Smooth muscle cell (in vitro differentiated cells): Measurements from ENCODE around the gene SH2D2A. TPM values are rescaled to one million over a fixed set of nuclear protein-coding genes. Genes with fewer than 3 reads are reported as not detected.
A peak's percentile ranks its signal among the peaks of the same experiment; 100 is the strongest.

Experiments used
- DNase-seq: peaks from one replicate; lab custom pipeline; 2025; ENCODE audit not compliant: unreplicated experiment; lab: John Stamatoyannopoulos, UW
- H2AFZ ChIP-seq: fragments of 200-600 bp; sonication (generic); 2 replicates; pipeline ENCODE4 v1.6.0; 2016; ENCODE audit warnings: antibody characterized with exemption, low read depth, mild to moderate bottlenecking
- H3F3A ChIP-seq: fragments of 200-600 bp; sonication (generic); 2 replicates; pipeline ENCODE4 v1.6.0; 2017; ENCODE audit warnings: antibody characterized with exemption, low read depth
- H3K27ac ChIP-seq: fragments of 200-600 bp; sonication (generic); 2 replicates; pipeline ENCODE4 v1.5.1; 2016; ENCODE audit warnings: low read depth, mild to moderate bottlenecking
- H3K27me3 ChIP-seq: fragments of 200-600 bp; sonication (generic); 2 replicates; pipeline ENCODE4 v1.6.1; 2016; ENCODE audit warnings: low read depth, mild to moderate bottlenecking
- H3K36me3 ChIP-seq: fragments of 200-600 bp; sonication (generic); 2 replicates; pipeline ENCODE4 v1.5.1; 2016; ENCODE audit warnings: low read depth
- H3K4me1 ChIP-seq: fragments of 200-600 bp; sonication (generic); 2 replicates; pipeline ENCODE4 v1.5.1; 2016; ENCODE audit warnings: low read depth
- H3K4me2 ChIP-seq: fragments of 200-600 bp; sonication (generic); 2 replicates; pipeline ENCODE4 v1.6.0; 2016; ENCODE audit warnings: mild to moderate bottlenecking
- H3K4me3 ChIP-seq: fragments of 200-600 bp; sonication (generic); 2 replicates; pipeline ENCODE4 v1.5.1; 2016; ENCODE audit warnings: mild to moderate bottlenecking
- H3K79me2 ChIP-seq: fragments of 200-600 bp; sonication (generic); 2 replicates; pipeline ENCODE4 v1.6.0; 2016; ENCODE audit warnings: low read depth, mild to moderate bottlenecking
- H3K9ac ChIP-seq: fragments of 200-600 bp; sonication (generic); 2 replicates; pipeline ENCODE4 v1.6.0; 2016; ENCODE audit warnings: low read depth
- H3K9me3 ChIP-seq: fragments of 200-600 bp; sonication (generic); replicated peaks from 2 replicates; pipeline ENCODE4 v1.5.1; 2016; ENCODE audit warnings: low read depth
- H4K20me1 ChIP-seq: fragments of 200-600 bp; sonication (generic); 2 replicates; pipeline ENCODE4 v1.6.0; 2016; ENCODE audit warnings: low read depth
- WGBS: methylation state at CpG from one replicate; pipeline ENCODE4 v1.1.7; 2016; ENCODE audit warnings: low lambda C conversion rate; 5-methylcytosine and 5-hydroxymethylcytosine counted together
- polyA plus RNA-seq: library from polyadenylated mRNA; unstranded; fragments of >200 nt; fragmentation: Nextera tagmentation; extraction: Ambion mirVana; gene quantifications from 2 replicates; pipeline ENCODE4 v1.2.1, GENCODE V29; 2016
- total RNA-seq: library from RNA; depleted of rRNA; stranded (reverse); fragments of >200 nt; gene quantifications from 2 replicates; pipeline ENCODE4 v1.2.3, GENCODE V29; 2014
- TF ChIP-seq, protein P1 (sequence below): fragments of 200-600 bp; sonication (generic); IDR thresholded peaks from 2 replicates; pipeline ENCODE4 v1.5.1; 2017; ENCODE audit warnings: borderline replicate concordance, mild to moderate bottlenecking, antibody characterized with exemption; ENCODE audit not compliant: insufficient read depth, poor library complexity, severe bottlenecking

SH2D2A gene
- total and polyA plus RNA-seq, 2 experiments from 2014 or later = 14.4 to 36.9 TPM

DNA sequence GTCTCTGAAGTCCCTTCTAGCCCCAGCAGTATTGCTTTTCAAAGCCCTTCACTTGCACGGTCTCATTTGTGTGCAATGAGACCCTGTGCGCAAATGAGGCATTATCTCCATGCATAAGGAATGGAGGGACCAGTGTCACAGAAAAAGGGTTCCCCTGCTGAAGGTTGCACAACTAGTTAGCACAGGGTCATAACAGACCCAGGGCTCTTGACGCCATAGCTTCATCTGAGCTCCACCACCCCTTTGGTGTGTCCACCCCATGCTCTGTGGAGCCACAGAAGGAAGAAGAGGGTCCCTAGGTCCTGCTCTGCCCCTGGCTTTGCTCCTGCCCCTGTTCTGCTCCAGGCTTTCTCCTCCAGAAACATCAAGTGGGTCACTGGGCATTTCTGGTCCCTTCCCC lies 12.6 kb downstream of the SH2D2A start:
- peaks cover 15% of the 10 kb centered on the region for H4K20me1 ChIP-seq
- H3K27ac ChIP-seq = peak overlapping the region; percentile 42
- no peak for DNase-seq
- H3K36me3 ChIP-seq = no peaks in the 10 kb centered on the region
- no peaks in the 10 kb centered on the region for H3K9me3 ChIP-seq
- H3K79me2 ChIP-seq = no peaks in the 10 kb centered on the region
- TF ChIP-seq, protein P1, sequence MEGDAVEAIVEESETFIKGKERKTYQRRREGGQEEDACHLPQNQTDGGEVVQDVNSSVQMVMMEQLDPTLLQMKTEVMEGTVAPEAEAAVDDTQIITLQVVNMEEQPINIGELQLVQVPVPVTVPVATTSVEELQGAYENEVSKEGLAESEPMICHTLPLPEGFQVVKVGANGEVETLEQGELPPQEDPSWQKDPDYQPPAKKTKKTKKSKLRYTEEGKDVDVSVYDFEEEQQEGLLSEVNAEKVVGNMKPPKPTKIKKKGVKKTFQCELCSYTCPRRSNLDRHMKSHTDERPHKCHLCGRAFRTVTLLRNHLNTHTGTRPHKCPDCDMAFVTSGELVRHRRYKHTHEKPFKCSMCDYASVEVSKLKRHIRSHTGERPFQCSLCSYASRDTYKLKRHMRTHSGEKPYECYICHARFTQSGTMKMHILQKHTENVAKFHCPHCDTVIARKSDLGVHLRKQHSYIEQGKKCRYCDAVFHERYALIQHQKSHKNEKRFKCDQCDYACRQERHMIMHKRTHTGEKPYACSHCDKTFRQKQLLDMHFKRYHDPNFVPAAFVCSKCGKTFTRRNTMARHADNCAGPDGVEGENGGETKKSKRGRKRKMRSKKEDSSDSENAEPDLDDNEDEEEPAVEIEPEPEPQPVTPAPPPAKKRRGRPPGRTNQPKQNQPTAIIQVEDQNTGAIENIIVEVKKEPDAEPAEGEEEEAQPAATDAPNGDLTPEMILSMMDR = no peak
- no peak overlapping the region for H2AFZ ChIP-seq
- no peak overlapping the region for H3K4me3 ChIP-seq
- H3F3A ChIP-seq = peaks cover 32% of the 10 kb centered on the region
- H3K4me2 ChIP-seq = peak overlapping the region; percentile 6
- WGBS = 67% methylated on average over 3 of the region's 3 CpGs
- H3K4me1 ChIP-seq = peaks cover 14% of the 10 kb centered on the region
- H3K27me3 ChIP-seq = no peaks in the 10 kb centered on the region
- no peak overlapping the region for H3K9ac ChIP-seq

DNA sequence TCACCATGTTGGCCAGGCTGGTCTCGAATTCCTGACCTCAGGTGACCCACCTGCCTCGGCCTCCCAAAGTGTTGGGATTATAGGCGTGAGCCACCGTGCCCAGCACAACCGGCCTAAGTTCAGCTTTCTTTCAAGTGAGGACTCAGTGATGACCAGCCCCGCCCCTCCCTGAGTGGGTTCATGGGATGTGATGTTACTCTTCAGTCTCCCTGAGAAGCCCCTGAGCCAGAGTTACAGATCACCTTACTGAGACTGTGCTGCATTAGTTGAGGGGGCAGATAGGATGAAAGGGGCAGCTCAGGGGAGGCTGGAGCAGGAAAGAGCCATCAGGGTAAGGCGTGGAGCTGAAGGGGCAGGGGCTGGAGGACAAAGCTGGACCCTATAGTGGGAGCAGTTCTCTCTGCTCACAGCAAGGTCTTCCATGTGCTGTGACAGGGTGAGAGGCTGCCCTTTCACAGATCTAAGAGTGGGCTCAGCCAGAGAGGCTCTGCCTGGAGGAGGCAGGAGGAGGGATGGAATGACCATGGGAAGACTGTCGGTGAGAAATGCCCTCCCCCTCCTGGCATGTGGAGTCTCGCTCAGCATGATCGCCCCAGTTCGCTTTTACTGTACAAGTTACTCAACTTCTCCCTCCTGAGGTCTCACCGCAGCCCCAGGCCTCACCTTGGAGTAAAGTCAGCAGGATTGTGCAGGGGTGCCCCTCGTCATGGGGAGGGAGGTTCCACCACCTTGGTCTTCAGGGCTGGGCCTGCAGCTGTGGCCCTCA lies 13.4 kb downstream of the SH2D2A start:
- H3K4me1 ChIP-seq = peaks cover 14% of the 10 kb centered on the region
- no peaks in the 10 kb centered on the region for H3K79me2 ChIP-seq
- no peaks in the 10 kb centered on the region for H3K27me3 ChIP-seq
- H3K4me2 ChIP-seq = peak overlapping the region; percentile 52
- peaks cover 20% of the 10 kb centered on the region for H4K20me1 ChIP-seq
- TF ChIP-seq, protein P1 = no peak
- H3K36me3 ChIP-seq = no peaks in the 10 kb centered on the region
- no peak overlapping the region for H3K4me3 ChIP-seq
- H2AFZ ChIP-seq = no peak overlapping the region
- no peak for DNase-seq
- H3F3A ChIP-seq = peaks cover 37% of the 10 kb centered on the region
- WGBS = 82% methylated on average over 13 of the region's 13 CpGs
- H3K9ac ChIP-seq = no peak overlapping the region
- H3K9me3 ChIP-seq = no peaks in the 10 kb centered on the region
- peak overlapping the region; percentile 65 for H3K27ac ChIP-seq

DNA sequence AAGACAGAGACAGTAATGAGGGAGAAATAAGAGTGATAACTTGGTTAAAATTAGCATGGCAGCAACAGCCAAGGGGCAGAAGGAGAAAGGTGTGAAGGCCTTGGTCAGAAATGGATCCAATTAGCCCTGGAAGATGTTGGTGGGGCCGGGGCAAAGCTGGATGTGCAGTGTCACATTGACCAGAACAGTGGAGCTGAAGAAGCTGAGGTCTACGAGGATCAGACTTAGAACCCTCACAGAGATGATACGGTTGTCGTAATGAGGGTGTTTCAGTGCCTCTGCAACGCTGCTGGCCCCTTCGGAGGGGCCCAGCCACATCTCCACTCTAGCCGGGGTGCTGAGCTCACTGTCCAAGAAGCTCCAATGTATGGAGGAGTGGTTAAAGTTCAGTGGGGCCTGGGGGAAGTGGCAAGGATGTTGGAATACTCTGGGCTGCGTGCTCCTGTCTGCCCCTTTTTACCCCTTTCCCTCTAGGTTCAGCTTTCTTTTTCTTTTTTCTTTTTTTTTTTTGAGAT lies 14.2 kb downstream of the SH2D2A start:
- H2AFZ ChIP-seq = no peak overlapping the region
- H3K4me2 ChIP-seq = peak overlapping the region; percentile 52
- no peak overlapping the region for H3K9ac ChIP-seq
- H3K4me1 ChIP-seq = peaks cover 14% of the 10 kb centered on the region
- no peaks in the 10 kb centered on the region for H3K27me3 ChIP-seq
- 30% methylated on average over 8 of the region's 8 CpGs for WGBS
- DNase-seq = no peak
- peaks cover 44% of the 10 kb centered on the region for H3F3A ChIP-seq
- no peaks in the 10 kb centered on the region for H3K79me2 ChIP-seq
- TF ChIP-seq, protein P1 = no peak
- peaks cover 28% of the 10 kb centered on the region for H4K20me1 ChIP-seq
- H3K9me3 ChIP-seq = no peaks in the 10 kb centered on the region
- H3K27ac ChIP-seq = peak overlapping the region; percentile 65
- peaks cover 2% of the 10 kb centered on the region for H3K36me3 ChIP-seq
- no peak overlapping the region for H3K4me3 ChIP-seq
